Astrocyte of the cerebellum (primary cell): ENCODE data around the gene TCAF1.
A peak's percentile ranks its signal among the peaks of the same experiment; 100 is the strongest.

Experiments
- DNase-seq: peaks from one replicate; pipeline ENCODE4 v3.0.0-alpha.2; 2011; ENCODE audit warnings: low read depth
- H3K4me3 ChIP-seq: 2 replicates; pipeline ENCODE4 v1.5.1; 2011; ENCODE audit warnings: mild to moderate bottlenecking, low read depth, low read length, moderate library complexity
- CTCF ChIP-seq: IDR thresholded peaks from 2 replicates; pipeline ENCODE4 v1.5.1; 2012; ENCODE audit warnings: low read length, low read depth, moderate library complexity, mild to moderate bottlenecking; ENCODE audit errors: missing control alignments
- in situ Hi-C: cut with HindIII; loops from 2 replicates; pipeline ENCODE4 v1.10.0; 2017; ENCODE audit warnings: low sequenced_read_pairs

TCAF1 gene

GRCh38 chr7:143905509-143905908, 3.5 kb upstream of the TCAF1 start:
- in situ Hi-C loops = no loop called here
- no peak for TF ChIP-seq CTCF
- DNase-seq = no peak

GRCh38 chr7:143902332-143902899, 440 bp upstream of the TCAF1 start:
- no peak for TF ChIP-seq CTCF
- peak overlapping the region; percentile 88 for H3K4me3 ChIP-seq
- no peak for DNase-seq
- in situ Hi-C loops = no loop called here

More at GRCh38 chr7:143905509-143905908, 3.5 kb upstream of the TCAF1 start:
- no peak overlapping the region for H3K4me3 ChIP-seq

- H3K4me3 ChIP-seq = peak overlapping the region; percentile 88
- peak; percentile 20 for DNase-seq
- in situ Hi-C loops = no loop called here
- no peak for TF ChIP-seq CTCF
Observed at GRCh38 chr7:143901332-143901667, 676 bp downstream of the TCAF1 start.

GRCh38 chr7:143900230-143900766, 1.7 kb downstream of the TCAF1 start:
- DNase-seq = no peak
- no peak for TF ChIP-seq CTCF
- in situ Hi-C loops = no loop called here
- peak overlapping the region; percentile 88 for H3K4me3 ChIP-seq

- TF ChIP-seq CTCF = no peak
- in situ Hi-C loops = no loop called here
Observed at GRCh38 chr7:143898810-143899209, 3.2 kb downstream of the TCAF1 start.

GRCh38 chr7:143896667-143897066, 5.3 kb downstream of the TCAF1 start:
- in situ Hi-C loops = no loop called here
- no peak overlapping the region for H3K4me3 ChIP-seq
- DNase-seq = no peak
- TF ChIP-seq CTCF = no peak

More at GRCh38 chr7:143898810-143899209, 3.2 kb downstream of the TCAF1 start:
- DNase-seq = no peak
- H3K4me3 ChIP-seq = no peak overlapping the region
